WERI-Rb-1 (cell line): ENCODE measurements around the gene DCP2.

Experiments
- DNase-seq: peaks from one replicate; pipeline ENCODE4 v3.0.0-alpha.2; 2020
- H3K27ac ChIP-seq: fragments of 250-450 bp; sonication (Bioruptor Pico); 2 replicates; pipeline ENCODE4 v1.5.1; 2020; ENCODE audit warnings: mild to moderate bottlenecking, moderate library complexity
- H3K27me3 ChIP-seq: fragments of 250-450 bp; sonication (Bioruptor Pico); 2 replicates; pipeline ENCODE4 v1.5.1; 2021; ENCODE audit warnings: mild to moderate bottlenecking, low read depth, moderate library complexity; ENCODE audit not compliant: insufficient read depth, severe bottlenecking
- H3K36me3 ChIP-seq: fragments of 250-450 bp; sonication (Bioruptor Pico); 2 replicates; pipeline ENCODE4 v1.5.1; 2020; ENCODE audit warnings: mild to moderate bottlenecking, moderate library complexity
- H3K4me3 ChIP-seq: 2 replicates; pipeline ENCODE4 v1.5.1; 2011; ENCODE audit warnings: low read depth, mild to moderate bottlenecking, control low read depth, low read length
- H3K9me3 ChIP-seq: fragments of 250-450 bp; sonication (Bioruptor Pico); 2 replicates; pipeline ENCODE4 v1.5.1; 2021; ENCODE audit warnings: mild to moderate bottlenecking, moderate library complexity; ENCODE audit not compliant: severe bottlenecking
- TF ChIP-seq, protein P1 (sequence below): IDR thresholded peaks from 2 replicates; pipeline ENCODE4 v1.5.1; 2011; ENCODE audit warnings: low read depth, mild to moderate bottlenecking, control low read depth, inconsistent platforms, low read length

The DCP2 gene

GRCh38 chr5:113047234-113047633 is 70.6 kb downstream of the DCP2 start:
- Histone ChIP-seq H3K27ac (no peak overlapping the region; the same call in 1 of the 2 replicates), H3K36me3 (peaks cover 99% of the 10 kb centered on the region), H3K4me3 (no peak overlapping the region), H3K9me3 (no peaks in the 10 kb centered on the region), H3K27me3 (no peaks in the 10 kb centered on the region)
- TF ChIP-seq, protein P1, sequence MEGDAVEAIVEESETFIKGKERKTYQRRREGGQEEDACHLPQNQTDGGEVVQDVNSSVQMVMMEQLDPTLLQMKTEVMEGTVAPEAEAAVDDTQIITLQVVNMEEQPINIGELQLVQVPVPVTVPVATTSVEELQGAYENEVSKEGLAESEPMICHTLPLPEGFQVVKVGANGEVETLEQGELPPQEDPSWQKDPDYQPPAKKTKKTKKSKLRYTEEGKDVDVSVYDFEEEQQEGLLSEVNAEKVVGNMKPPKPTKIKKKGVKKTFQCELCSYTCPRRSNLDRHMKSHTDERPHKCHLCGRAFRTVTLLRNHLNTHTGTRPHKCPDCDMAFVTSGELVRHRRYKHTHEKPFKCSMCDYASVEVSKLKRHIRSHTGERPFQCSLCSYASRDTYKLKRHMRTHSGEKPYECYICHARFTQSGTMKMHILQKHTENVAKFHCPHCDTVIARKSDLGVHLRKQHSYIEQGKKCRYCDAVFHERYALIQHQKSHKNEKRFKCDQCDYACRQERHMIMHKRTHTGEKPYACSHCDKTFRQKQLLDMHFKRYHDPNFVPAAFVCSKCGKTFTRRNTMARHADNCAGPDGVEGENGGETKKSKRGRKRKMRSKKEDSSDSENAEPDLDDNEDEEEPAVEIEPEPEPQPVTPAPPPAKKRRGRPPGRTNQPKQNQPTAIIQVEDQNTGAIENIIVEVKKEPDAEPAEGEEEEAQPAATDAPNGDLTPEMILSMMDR: no peak
- no peak for DNase-seq

DNA sequence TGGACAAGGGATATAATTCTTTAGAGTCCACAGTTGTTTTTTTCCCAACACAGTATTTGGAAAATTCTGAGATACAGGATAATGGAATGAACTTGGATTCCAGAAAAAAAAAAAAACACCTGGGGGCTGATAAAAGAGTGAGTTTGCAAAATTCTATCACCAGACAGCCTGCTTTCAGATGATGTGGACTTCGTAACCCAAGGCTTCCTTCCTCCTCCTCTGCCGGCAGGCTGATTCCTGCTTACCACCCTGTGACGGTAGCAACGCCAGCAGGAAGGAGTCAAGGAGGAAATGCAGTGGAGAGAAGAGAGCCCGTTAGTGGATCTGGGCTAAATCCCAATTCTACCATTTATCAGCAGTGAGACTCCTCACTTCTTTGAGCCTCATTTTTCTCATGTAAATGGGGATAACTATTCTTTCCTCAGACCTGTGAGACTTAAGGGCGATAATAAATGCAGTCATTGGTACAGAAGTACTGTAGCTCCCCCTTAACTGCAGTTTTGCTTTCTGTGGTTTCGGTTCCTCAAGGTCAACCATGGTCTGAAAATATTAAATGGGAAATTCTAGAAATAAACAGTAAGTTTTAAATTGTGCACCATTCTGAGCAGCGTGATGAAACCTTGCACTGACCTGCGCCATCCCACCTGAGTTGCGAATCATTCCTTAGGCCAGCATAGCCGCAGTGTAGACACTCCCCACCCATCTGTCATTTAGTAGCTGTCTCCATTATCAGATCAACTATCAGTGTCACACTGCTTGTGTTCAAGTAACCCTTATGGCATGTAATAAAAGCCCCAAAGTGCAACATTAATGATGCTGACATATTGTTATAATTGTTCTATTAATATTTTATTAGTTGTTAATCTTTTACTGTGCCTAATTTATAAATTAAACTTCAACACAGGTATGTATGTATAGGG is 71.4 kb downstream of the DCP2 start:
- TF ChIP-seq, protein P1: no peak
- H3K27ac ChIP-seq: peak overlapping the region; percentile 39
- DNase-seq: no peak
- H3K4me3 ChIP-seq: no peak overlapping the region
- H3K36me3 ChIP-seq: peaks cover 100% of the 10 kb centered on the region
- H3K9me3 ChIP-seq: no peaks in the 10 kb centered on the region
- no peaks in the 10 kb centered on the region for H3K27me3 ChIP-seq

- TF ChIP-seq, protein P1: 0 out of 2 replicates have a peak, but pooled peaks have one; percentile 10
- H3K27me3 ChIP-seq: no peaks in the 10 kb centered on the region
- H3K27ac ChIP-seq: no peak overlapping the region
- no peak for DNase-seq
- no peak overlapping the region for H3K4me3 ChIP-seq
- no peaks in the 10 kb centered on the region for H3K9me3 ChIP-seq
- H3K36me3 ChIP-seq: peaks cover 100% of the 10 kb centered on the region
These were observed 72.3 kb downstream of the DCP2 start for GRCh38 chr5:113048931-113049330.

GRCh38 chr5:113050721-113051382 is 74.3 kb downstream of the DCP2 start:
- peaks cover 100% of the 10 kb centered on the region for H3K36me3 ChIP-seq
- H3K27ac ChIP-seq: no peak overlapping the region; the same call in 1 of the 2 replicates
- no peaks in the 10 kb centered on the region for H3K9me3 ChIP-seq
- H3K27me3 ChIP-seq: no peaks in the 10 kb centered on the region
- no peak overlapping the region for H3K4me3 ChIP-seq
- TF ChIP-seq, protein P1: no peak
- DNase-seq: no peak

- Histone ChIP-seq H3K27ac (no peak overlapping the region; the same call in 1 of the 2 replicates), H3K4me3 (no peak overlapping the region), H3K9me3 (no peaks in the 10 kb centered on the region), H3K27me3 (no peaks in the 10 kb centered on the region), H3K36me3 (peaks cover 100% of the 10 kb centered on the region)
- no peak for DNase-seq
- TF ChIP-seq, protein P1: no peak
These were observed 75.6 kb downstream of the DCP2 start for GRCh38 chr5:113052041-113052795.
